ENCODE measurements around the gene DAB2IP.

Gene DAB2IP

DNA sequence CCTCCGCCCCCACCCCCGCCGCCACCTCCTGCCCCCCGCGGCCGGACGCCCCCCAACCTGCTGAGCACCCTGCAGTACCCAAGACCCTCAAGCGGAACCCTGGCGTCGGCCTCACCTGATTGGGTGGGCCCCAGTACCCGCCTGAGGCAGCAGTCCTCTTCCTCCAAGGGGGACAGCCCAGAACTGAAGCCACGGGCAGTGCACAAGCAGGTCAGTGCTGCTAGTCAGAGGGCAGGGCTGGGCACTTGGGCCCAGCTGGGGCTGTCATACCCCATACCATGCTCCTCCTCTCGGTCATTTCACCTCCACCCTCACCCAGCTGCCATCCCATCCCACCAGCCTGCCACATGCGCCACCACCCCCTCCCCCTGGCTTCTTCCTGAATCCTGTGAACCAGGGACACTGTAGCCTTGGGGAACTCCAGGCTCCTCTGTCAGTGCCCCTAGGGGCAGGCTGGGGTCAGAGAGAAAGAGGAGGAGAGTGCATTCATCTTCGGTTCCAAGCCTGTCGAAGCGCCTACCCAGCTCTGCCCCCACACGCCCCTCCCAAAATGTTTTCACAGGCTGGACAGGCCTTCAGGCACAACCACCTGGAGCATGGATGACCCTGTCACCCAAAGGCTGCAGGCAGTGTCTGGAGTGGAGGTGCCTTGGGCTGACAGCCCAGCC lies 122.0 kb downstream of the DAB2IP start:
- no peak for DNase-seq (ENCODE audit: extremely low read depth in 1 of 2, low read depth in 1 of 2)

DNA sequence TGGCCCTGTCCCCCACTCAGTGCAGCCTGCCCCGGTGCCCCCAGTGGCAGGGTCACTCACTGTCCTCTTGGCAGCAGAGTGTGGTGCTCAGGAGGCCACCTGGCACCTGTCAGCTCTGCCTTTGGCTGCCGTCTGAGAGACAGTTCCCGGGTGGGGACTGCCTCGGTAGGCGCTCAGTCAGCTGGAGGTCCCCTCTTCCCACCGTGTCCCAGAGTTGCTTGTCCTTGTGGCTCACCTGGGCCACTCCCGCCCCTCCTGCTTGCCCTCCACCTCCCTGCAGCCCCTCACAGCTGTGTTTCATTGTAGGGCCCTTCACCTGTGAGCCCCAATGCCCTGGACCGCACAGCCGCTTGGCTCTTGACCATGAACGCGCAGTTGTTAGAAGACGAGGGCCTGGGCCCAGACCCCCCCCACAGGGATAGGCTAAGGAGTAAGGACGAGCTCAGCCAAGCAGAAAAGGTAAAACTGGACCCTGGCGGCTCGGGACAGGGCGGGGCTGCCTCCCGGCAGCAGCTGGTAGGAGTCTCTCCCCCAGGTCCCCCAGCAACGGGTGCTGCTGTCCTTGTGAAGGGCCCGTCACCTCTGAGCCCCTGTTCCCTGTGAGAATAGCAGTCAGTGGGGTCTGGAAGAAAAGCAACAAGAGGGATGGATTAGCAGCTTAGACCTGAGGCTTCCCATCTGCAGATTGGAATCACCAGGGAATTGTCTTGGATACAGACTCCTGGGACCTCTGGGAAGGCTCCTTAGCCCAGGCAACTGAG lies 122.7 kb downstream of the DAB2IP start:
- DNase-seq (ENCODE audit: extremely low read depth in 1 of 2, low read depth in 1 of 2): no peak

DNA sequence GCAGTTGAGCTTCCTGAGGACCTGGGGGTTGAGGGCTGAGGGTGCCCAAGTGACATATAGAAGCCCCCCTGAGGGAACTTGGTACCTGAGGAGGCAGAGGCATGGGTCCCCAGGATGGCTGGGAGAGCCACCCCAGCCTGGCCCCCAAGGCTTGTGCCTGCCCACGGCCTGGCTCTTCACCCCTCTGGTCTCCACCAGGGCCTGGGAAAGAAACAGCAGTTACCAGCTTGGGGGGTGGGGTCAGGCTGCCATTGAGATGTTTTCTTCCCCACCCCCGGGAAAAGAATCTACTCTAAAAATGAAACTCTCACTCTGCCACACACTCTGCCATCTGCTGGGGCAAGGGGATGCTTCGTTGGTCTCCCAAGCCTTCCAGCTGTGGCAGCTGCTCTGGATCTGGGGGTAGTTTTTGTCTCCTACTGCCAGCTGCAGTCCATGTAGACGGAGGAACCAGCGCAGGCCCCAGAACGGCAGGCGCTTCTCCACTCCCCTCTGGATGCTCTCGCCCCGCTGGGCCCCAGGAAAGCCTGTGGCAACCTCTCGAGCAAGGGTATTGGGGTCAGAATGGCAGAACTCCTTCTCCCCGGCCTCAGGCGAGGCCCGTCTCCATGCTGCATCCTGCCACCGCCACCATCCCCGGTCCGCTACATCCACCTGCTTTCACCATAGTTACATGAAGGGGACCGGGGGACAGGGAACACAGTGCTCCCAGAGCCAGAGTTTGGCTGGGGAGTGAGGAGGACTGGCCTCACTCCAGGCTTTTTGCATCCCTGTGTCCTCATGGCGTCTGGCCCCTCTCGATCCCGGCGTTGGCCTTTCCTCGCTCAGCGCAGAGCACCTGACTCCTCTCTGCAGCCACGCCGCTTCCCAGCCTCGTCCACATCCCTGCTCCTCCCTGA lies 123.5 kb downstream of the DAB2IP start:
- DNase-seq (ENCODE audit: extremely low read depth in 1 of 2, low read depth in 1 of 2): no peak

GRCh38 chr9:121776001-121776738 lies 124.7 kb downstream of the DAB2IP start:
- DNase-seq (ENCODE audit: extremely low read depth in 1 of 2, low read depth in 1 of 2): no peak

GRCh38 chr9:121776739-121777637 lies 125.6 kb downstream of the DAB2IP start:
- no peak for DNase-seq (ENCODE audit: extremely low read depth in 1 of 2, low read depth in 1 of 2)

DNA sequence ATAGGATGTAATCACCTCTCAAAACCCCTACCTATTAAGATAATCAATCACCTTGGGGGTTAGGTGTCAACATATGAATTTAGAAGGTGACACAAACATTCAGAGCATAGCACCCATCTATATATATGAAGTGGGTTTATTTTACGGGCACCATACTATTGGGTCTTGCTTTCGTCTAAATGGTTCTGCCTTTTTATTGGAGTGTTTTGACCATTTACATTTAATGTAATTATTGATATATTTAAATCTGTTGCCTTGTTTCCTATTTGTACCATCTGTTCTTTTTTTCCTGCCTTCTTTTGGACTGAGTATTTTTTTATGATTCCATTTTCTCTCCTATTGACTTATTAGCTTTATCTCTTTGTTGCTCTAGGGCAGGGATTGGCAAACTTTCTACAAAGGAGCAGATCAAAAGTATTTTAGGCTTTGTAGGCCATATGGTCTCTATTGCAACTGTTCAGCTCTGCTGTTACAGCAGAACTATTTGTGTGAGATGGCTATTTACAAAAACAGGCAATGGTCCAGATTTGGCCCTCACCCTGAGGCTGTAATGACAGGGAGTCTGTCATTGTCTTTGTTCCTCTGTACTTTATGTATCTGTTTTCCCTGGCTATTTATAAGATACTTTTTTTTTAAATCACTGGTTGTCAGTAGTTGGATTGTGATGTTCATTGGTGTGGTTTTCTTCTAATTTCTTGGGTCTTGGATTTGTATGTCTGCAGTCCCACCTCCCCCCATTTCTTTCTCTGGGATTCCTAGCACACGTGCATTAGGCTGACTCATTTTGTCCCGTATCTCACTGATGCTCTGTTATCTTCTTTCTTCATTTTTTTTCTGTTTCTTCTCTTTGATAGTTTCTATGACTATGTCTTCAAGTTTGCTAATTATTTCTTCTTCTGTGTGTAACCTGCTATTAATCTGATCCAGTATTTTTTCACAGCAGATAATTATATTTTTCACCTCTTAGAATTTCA lies 127.1 kb downstream of the DAB2IP start:
- DNase-seq (ENCODE audit: extremely low read depth in 1 of 2, low read depth in 1 of 2): no peak

- no peak for DNase-seq (ENCODE audit: extremely low read depth in 1 of 2, low read depth in 1 of 2)
These were observed 128.1 kb downstream of the DAB2IP start for GRCh38 chr9:121779381-121780117.

DNA sequence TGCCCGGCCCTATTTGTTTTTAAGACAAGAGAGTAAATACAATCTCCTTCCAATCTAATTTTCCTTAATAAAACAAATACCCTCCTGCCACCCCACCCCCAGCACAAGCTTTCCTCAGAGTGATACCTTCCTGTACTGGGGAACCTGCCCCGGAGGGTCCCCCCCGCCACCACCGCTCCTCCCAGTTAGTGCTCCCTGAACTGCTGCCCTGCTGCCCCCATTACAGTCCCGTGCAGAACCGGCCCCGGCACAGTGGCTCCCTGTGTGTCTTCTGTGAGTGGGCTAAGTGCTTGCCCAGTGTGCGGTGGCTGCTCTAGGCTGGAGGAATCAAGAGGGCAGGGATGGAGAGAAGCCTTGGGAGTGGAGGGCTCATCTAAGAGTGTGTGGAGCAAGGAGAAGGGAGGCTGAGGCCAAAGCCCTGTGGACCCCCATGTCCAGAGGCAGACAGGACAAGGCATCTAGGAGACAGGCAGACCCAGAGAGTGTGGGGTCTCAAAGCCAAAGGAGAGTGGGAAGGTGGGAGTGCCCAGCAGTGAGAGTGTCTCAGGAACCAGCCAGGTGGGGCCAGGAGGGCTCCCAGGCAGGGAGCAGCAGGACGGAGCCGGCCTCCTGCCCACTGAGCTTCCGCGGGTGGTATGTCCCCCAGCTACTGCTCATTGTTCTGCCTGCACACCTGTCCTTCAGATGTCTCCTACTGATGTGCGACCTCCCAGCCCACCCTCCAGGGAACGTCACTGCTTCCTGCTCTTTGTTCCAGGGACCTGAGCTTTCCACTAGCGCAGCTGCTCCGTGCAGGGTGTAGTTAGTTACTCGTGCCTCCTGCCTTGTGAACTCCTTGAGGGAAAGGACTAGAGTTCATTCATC lies 129.0 kb downstream of the DAB2IP start:
- no peak for DNase-seq (ENCODE audit: extremely low read depth in 1 of 2, low read depth in 1 of 2)

DNA sequence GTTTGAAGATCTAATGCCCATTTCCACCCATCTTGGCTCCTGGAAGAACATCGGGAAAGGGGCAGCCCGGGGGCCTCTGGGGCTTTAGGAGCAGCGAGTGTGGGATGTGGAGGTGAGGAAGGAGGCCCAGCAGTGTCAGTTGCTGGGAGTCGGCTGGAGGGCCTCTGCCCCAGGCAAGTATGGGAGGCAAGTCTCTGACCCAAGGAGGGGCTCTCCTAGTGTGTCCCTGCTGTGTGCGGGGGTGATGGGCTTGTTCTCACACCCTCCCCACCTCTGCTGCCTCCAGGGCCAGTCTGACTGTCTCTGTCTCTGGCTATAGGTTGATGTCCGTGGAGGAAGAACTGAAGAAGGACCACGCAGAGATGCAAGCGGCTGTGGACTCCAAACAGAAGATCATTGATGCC lies 129.7 kb downstream of the DAB2IP start:
- DNase-seq (ENCODE audit: extremely low read depth in 1 of 2, low read depth in 1 of 2): no peak

DNA sequence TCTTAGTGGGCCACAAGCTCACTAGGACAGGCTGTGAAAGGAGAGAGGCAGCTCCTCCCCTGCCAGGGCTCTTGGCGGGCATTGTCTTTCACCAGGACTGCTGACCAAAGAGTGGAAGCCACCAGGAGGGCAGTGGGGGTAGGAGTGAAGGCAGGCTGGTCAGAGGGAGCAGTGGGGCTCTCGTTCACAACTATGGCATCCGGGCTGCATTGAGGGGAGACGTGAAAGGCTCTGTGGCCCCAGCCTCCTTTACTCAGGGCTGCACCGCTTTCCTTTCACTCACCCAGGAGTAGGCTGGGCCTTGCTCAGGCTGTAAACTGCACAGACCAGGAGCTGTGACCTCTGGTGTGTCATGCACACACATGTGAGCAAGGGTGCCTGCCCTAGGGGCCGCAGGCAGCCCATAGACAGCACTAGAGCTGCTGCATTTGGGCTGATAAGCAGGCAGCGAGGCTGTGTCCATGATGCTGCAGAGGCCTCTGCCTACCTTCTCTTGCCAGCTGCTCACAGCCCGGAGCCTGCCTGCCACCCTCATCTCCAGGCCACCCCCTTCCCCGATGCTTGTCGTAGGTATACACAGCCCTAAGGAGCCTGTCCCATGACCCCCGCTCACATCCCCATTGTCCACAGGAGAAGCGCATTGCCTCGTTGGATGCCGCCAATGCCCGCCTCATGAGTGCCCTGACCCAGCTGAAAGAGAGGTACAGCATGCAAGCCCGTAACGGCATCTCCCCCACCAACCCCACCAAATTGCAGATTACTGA lies 130.4 kb downstream of the DAB2IP start:
- no peak for DNase-seq (ENCODE audit: extremely low read depth in 1 of 2, low read depth in 1 of 2)

- DNase-seq (ENCODE audit: extremely low read depth in 1 of 2, low read depth in 1 of 2): no peak
These were observed 131.2 kb downstream of the DAB2IP start for GRCh38 chr9:121782514-121783110.

GRCh38 chr9:121783111-121783510 lies 131.7 kb downstream of the DAB2IP start:
- DNase-seq (ENCODE audit: extremely low read depth in 1 of 2, low read depth in 1 of 2): no peak

DNA sequence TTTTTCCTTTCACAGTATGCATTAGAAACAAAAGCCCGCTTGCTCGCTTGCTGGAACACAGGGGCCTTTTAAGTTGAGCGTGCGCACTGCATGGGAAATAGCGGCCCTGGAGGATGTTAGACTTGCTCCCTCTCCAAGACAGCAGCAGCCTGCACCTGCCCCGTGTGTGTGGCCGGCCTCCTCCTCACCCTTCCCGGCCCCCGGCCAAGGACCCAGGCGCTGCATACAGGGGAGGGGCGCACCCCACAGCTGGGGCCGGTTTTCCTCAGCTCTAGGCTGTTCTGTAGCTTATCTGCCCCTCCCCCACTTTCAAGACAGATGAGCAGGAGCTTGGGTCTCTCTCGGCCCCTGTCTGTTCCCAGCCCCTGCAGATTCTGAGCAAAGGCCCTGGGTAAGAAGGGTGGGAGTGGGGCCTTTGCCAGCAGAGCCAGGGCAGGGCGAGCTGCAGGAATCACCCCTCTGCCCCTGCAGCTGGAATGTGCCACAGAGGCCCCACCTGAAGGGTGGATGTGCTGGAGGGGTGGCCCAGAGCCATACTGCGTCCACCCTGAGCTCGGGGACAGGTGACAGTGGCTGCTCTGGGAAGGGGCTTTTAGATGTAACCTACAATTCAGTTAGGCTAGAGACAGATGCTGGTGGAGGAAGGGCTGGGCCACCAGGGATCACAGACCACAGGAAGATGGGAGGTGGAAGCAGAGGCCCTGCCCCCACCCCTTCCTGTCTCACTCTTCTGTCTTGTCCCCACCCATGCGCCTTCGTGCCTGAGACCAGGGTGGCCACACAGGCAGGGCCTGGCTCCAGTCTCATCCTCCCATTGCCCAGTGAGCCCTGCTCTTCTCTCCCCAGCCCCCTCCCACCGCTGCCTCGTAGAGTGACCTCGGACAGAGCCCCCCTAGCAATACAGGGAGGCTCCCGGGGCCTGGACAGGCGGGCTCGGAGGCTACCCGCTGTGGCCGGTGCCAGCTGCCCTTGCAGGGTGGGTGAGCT lies 132.4 kb downstream of the DAB2IP start:
- DNase-seq (ENCODE audit: extremely low read depth in 1 of 2, low read depth in 1 of 2): no peak

GRCh38 chr9:121784731-121785411 lies 133.4 kb downstream of the DAB2IP start:
- DNase-seq (ENCODE audit: extremely low read depth in 1 of 2, low read depth in 1 of 2): no peak
